Renal cortex interstitium (tissue), 15 donors: Measurements from ENCODE around the gene TP53. TPM values are rescaled to one million over a fixed set of nuclear protein-coding genes. Genes with fewer than 3 reads are reported as not detected.
A peak's percentile ranks its signal among the peaks of the same experiment; 100 is the strongest.

Experiments
- DNase-seq, 11 donors: peaks; one replicate each; pipeline ENCODE4 v3.0.0-alpha.2; 2013; ENCODE audit warnings: low read depth in 9 of 11, low spot score in 4 of 11; ENCODE audit errors: extremely low read depth in 1 of 11
- long read RNA-seq, 16 experiments: transcript quantifications; one replicate each; lab custom pipeline, GENCODE V29; 2026
- polyA plus RNA-seq, 3 donors: library from polyadenylated mRNA; unstranded; fragments of 120-200 nt; gene quantifications; one replicate each; pipeline ENCODE4 v1.2.1, GENCODE V29; 2013; ENCODE audit not compliant: insufficient read length in 3 of 3

Gene TP53
- polyA plus RNA-seq: 10 to 100 TPM; 70.5 to 75.4 (median 73.3) TPM
- long read RNA-seq, donor 1, partial matches to known transcripts: 0 of 6 reads
- long read RNA-seq, donor 1, other reads (novel, unspliced or antisense): 0 of 6 reads
- long read RNA-seq, donor 2, partial matches to known transcripts: 0 of 3 reads
- long read RNA-seq, donor 2, other reads (novel, unspliced or antisense): 0 of 3 reads
- long read RNA-seq, donor 3, transcript TP53-227 (11 exons, 2,579 nt): major isoform, 5 of 12 reads
- long read RNA-seq, donor 3, partial matches to known transcripts: 0 of 12 reads
- long read RNA-seq, donor 3, other reads (novel, unspliced or antisense): 0 of 12 reads
- long read RNA-seq, donor 4, partial matches to known transcripts: 62 of 68 reads
- long read RNA-seq, donor 4, other reads (novel, unspliced or antisense): 0 of 68 reads
- long read RNA-seq, donor 5: 0 reads
- long read RNA-seq, donor 6, transcript TP53-227 (11 exons, 2,579 nt): major isoform, 14 of 18 reads
- long read RNA-seq, donor 6, partial matches to known transcripts: 0 of 18 reads
- long read RNA-seq, donor 6, other reads (novel, unspliced or antisense): 0 of 18 reads
- long read RNA-seq, donor 7, transcript TP53-227 (11 exons, 2,579 nt): major isoform, 10 of 18 reads
- long read RNA-seq, donor 7, partial matches to known transcripts: 6 of 18 reads
- long read RNA-seq, donor 7, other reads (novel, unspliced or antisense): 0 of 18 reads
- long read RNA-seq, donor 8: 0 reads
- long read RNA-seq, donor 9, transcript TP53-227 (11 exons, 2,579 nt): major isoform, 5 of 6 reads
- long read RNA-seq, donor 9, partial matches to known transcripts: 0 of 6 reads
- long read RNA-seq, donor 9, other reads (novel, unspliced or antisense): 0 of 6 reads
- long read RNA-seq, donor 10, transcript TP53-227 (11 exons, 2,579 nt): major isoform, 6 of 9 reads
- long read RNA-seq, donor 10, partial matches to known transcripts: 0 of 9 reads
- long read RNA-seq, donor 10, other reads (novel, unspliced or antisense): 0 of 9 reads
- long read RNA-seq, donor 11, partial matches to known transcripts: 0 of 6 reads
- long read RNA-seq, donor 11, other reads (novel, unspliced or antisense): 0 of 6 reads
- long read RNA-seq, donor 12, partial matches to known transcripts: 28 of 29 reads
- long read RNA-seq, donor 12, other reads (novel, unspliced or antisense): 0 of 29 reads
- long read RNA-seq, donor 13: 0 reads
- long read RNA-seq, donor 14, partial matches to known transcripts: 0 of 4 reads
- long read RNA-seq, donor 14, other reads (novel, unspliced or antisense): 0 of 4 reads
- long read RNA-seq, donor 15, partial matches to known transcripts: 0 of 7 reads
- long read RNA-seq, donor 15, other reads (novel, unspliced or antisense): 0 of 7 reads
- long read RNA-seq, donor 16, transcript TP53-215 (1 exons, 1,112 nt): minor isoform, 9 of 33 reads
- long read RNA-seq, donor 16, transcript TP53-227 (11 exons, 2,579 nt): major isoform, 22 of 33 reads
- long read RNA-seq, donor 16, partial matches to known transcripts: 0 of 33 reads
- long read RNA-seq, donor 16, other reads (novel, unspliced or antisense): 0 of 33 reads

DNA sequence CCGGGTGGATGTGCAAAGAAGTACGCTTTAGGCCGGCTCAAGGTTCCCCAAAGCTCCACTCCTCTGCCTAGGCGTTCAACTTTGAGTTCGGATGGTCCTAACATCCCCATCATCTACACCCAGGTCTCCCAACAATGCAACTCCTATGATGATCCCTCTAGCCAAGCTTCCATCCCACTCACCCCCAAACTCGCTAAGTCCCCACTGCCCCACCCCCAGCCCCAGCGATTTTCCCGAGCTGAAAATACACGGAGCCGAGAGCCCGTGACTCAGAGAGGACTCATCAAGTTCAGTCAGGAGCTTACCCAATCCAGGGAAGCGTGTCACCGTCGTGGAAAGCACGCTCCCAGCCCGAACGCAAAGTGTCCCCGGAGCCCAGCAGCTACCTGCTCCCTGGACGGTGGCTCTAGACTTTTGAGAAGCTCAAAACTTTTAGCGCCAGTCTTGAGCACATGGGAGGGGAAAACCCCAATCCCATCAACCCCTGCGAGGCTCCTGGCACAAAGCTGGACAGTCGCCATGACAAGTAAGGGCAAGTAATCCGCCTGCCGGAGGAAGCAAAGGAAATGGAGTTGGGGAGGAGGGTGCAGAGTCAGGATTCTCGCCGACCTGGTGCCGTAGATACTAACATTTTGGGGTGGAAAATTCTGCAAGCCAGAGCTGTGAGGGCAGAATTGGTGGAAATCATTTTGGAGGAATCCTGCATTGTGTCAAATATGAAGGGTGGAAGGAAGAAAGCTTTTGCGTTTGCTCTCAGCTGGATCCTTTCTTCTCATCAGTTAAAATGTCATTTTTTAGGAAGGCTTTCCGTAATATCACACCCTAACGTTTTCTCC, at the start of gene TP53:
Gene TP53 (minus strand): TSS at position 419 of the 836 bp plus-strand sequence. CDS start 10,896 bp downstream, outside the sequence.
- peak; percentile 76 to 94 (median 86) for DNase-seq

GRCh38 chr17:7732981-7733539, 45.8 kb upstream of the TP53 start:
- DNase-seq: no peak

GRCh38 chr17:7729816-7730215, 42.5 kb upstream of the TP53 start:
- no peak for DNase-seq

DNA sequence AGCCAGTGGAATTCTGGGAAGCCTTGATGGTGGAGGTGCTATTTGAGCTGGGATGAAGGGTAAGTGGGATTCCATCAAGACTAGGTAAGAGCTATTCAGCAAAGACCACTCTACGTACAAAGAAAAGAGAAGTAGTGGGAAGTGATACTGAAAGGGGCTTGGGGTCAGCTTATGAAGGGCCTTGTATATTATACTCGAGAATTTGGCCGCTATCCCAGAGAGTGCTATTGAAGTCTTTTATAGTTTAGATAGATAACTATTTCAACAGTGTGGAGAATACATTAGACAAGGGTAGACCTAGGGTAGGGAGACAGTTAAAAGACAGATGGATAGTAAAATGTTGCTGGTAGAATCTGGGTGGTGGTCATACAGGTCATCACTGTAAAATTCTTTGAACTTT, 40.6 kb upstream of the TP53 start:
- no peak for DNase-seq

DNA sequence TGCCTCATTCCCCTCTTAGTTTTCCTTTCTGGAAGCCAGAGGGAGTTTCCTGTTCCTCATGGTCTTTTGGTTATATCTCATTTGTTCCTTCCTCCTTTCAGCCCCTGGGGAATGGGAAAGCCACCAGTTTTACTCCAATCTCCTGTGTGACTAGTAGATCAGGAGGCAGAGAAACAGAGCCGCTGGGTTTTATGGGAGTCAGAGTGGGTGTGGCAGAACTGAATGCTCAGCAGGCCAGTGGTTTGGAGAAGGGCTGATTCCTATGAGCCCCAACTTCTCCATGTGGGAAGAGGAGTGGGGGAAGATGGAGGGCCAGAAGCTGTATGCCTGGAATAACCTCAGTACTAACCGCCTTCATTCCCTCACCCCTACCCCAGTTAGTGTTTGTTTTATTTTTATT, 34.3 kb upstream of the TP53 start:
- no peak for DNase-seq

GRCh38 chr17:7720125-7720524, 32.8 kb upstream of the TP53 start:
- DNase-seq: no peak

DNA sequence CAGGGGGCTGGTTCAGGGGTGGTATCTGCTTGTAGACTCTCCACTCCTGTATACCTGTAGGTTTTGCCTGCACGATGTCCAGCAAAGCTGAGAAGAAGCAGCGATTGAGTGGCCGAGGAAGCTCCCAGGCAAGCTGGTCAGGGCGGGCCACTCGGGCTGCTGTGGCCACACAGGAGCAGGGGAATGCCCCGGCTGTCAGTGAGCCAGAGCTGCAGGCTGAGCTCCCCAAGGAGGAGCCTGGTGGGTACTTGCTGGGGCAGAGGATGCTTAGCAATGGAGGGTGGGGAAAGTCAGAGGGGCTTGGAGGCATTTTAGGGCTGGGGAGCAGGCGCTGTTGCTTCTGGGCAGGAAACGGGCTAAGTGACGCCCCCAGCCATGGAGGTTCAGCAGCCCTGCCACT, 32.4 kb upstream of the TP53 start:
- no peak for DNase-seq

GRCh38 chr17:7717756-7718350, 30.6 kb upstream of the TP53 start:
- no peak for DNase-seq

DNA sequence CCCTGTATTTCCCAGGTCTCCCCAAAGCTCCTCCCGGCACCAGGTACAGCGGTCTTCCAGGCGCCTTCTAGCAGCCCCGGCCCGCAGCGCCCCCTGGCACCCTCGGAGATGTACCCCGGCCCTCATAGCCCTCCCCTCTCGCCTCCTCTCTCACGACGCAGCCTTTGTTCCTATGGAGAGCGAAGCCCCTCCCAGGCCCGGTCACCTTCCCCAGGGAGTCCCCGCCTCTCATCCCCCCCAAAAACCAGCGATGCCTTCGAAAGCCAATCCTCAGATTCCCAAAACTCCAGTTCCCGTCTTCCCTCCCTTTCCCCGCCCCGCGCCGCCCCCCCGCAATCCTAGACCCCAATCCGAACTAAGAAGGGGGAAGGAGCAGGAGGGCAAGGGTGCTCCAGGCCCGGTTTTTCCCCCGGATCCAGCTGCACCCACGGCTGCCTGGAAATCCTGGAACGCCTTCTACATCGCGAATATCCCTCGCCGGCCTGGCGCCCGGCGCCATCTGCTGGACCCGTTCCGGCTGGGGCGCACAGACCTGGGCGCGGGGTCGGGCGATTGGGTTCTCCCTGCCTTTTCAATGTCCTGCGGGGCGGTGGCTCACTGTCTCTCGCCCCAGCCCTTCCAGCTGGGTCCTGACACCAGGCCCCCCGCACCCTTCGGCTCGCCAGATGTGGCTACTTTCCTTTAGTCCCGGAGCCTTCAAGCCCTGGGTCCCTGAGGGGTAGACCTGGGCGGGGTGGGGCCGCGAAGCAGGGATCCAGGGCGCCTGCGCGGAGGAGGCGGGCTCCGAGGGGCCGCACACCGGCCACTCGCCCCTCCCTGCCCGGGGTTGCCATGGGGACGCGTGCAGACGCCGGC, 29.8 kb upstream of the TP53 start, which contains the start of gene DNAH2:
Gene DNAH2 (plus strand): TSS at position 844 of the 855 bp plus-strand sequence. CDS start 1,991 bp downstream, outside the sequence.
- DNase-seq: peak; percentile 84 to 96 (median 89)

DNA sequence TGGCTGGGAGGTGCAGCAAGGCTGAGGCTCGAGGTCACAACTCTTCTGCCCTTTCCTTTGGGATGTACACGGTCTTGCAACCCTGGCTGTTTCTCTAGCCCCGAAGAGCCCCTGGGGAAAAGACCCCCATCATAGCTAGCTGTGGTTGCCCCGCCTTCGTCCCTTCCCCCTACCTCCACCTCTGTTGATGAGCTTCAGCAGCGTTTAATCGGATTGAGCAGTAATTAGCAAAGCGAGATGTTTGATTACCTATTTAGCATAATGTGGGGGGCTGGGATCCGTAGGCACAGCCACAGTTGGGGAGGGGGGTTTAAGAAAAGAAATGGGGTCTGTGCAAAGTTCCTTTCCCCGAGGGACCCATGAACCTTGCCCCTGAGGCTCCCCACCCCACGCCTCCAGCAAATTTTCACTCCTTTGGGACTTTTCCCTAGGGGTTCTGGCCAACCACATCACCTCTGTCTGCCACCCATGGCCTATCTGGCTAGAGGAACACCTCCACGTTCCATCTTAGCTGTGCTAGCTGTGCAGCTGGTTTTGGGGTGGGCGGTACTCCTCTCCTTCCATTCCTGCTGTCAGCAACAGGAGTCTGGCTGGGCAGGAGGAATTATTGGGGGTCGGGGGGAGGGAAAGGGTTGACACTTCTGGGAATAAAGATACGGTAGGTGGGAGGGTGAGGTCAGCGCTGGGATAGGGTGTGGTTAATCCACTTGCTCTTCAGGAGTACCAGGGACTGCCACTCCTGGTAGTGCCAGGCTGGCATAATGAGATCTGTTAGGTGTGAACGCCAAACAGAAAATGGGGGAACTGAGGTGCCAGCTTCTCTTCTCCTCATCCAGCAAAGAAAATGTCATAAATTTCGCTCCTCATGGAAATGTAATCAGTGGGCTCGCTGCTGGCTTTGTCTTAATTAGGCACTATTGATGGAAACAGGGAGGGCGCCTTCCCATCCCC, 28.9 kb upstream of the TP53 start:
- no peak for DNase-seq

GRCh38 chr17:7714721-7715594, 27.7 kb upstream of the TP53 start:
- DNase-seq: no peak

DNA sequence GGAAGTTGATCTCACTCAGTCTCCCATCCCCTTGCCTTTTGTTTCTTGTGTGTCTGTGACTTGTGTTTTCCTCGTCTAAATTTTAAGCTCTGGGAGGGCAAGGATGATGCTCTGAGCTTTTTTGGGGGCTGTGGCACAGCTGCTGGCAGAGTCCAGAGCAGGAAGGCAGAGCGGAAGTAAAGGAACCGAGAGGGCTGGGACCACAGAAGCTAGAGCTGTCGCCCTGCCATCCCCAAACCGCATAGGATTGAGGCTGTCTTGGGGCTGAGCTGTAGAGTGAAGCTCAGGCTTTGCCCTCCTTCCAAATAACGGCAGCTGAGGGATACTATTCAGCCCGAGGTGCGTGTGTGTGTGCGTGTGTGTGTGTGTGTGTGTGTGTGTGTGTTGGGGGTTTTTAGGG, 26.5 kb upstream of the TP53 start:
- no peak for DNase-seq

- no peak for DNase-seq
These were observed 25.0 kb upstream of the TP53 start for GRCh38 chr17:7712111-7712771.
